ENCODE results near the gene KIF4A. TPM values are rescaled to one million over a fixed set of nuclear protein-coding genes. Genes with fewer than 3 reads are reported as not detected.

The KIF4A gene
- total and polyA plus RNA-seq, 9 of the 15 experiments (the other 6 are each of a cell fraction or from before 2014, with no cell fraction given), result 13.0 to 42.7 (median 35.9) TPM

DNA sequence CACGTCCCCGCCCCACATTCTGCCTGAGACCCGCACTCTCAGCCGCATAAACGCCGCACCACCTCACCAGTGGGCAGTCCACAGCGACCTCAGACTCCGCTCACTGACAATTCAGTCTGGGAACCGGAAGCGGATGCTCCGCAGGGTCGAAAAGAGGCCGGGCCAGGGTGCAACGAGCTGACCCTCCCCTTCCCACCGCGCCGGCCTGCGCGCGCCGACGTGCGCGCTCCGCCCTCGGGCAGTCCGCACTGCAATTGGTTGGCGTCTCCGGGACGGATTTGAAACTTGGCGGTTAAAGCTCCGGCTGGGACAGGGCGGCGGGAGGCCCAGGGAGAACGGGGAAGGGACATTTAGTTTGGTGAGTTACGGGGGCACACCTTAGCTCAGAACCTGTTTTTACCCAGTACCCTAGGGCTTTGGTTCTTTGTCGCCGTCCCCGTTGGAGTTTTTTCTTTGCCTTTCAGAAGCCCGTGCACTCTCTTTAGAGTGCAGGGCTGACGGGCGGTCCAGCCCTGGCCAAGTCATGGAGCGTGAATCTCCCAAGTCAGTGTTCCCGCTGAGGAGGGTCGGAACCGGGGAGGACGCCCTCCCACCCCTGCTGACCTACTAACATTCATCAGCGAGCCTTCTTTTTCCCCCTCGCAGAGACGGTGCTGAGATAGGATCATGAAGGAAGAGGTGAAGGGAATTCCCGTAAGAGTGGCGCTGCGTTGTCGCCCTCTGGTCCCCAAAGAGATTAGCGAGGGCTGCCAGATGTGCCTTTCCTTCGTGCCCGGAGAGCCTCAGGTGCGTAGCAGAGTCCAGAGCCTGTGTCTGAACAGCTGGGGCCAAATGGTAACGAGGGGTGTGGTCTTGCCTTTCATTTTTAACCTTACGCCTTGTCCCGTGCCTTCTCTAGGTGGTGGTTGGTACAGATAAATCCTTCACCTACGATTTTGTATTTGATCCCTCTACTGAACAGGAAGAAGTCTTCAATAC lies at the start of gene KIF4A, which contains the start of gene PDZD11 (continued):
- TF ChIP-seq, protein P1, sequence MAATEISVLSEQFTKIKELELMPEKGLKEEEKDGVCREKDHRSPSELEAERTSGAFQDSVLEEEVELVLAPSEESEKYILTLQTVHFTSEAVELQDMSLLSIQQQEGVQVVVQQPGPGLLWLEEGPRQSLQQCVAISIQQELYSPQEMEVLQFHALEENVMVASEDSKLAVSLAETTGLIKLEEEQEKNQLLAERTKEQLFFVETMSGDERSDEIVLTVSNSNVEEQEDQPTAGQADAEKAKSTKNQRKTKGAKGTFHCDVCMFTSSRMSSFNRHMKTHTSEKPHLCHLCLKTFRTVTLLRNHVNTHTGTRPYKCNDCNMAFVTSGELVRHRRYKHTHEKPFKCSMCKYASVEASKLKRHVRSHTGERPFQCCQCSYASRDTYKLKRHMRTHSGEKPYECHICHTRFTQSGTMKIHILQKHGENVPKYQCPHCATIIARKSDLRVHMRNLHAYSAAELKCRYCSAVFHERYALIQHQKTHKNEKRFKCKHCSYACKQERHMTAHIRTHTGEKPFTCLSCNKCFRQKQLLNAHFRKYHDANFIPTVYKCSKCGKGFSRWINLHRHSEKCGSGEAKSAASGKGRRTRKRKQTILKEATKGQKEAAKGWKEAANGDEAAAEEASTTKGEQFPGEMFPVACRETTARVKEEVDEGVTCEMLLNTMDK (IDR thresholded peaks at IDR 0.05; ENCODE audit: borderline replicate concordance, insufficient read depth, low read depth, low read length, poor library complexity, severe bottlenecking), result no peak
- TF ChIP-seq WHSC1 (IDR thresholded peaks at IDR 0.05; ENCODE audit: low read length) (no peak), RBBP5 (IDR thresholded peaks at IDR 0.05; ENCODE audit: borderline replicate concordance, insufficient read depth, low read length, poor library complexity, severe bottlenecking) (no peak), CREM (IDR thresholded peaks at IDR 0.05; ENCODE audit: low read depth) (peak; percentile 60), HMGXB4 (CRISPR knock-in tag; IDR thresholded peaks at IDR 0.05) (no peak), ZNF23 (CRISPR knock-in tag; IDR thresholded peaks at IDR 0.05) (no peak), SAP30 (IDR thresholded peaks at IDR 0.05; ENCODE audit: borderline replicate concordance, insufficient read depth, low read depth, low read length, poor library complexity, severe bottlenecking) (peak; percentile 90), DDX20 (tag; IDR thresholded peaks at IDR 0.05; ENCODE audit: low read depth) (no peak), ZNF24 (IDR thresholded peaks at IDR 0.05) (no peak), SAFB2 (IDR thresholded peaks at IDR 0.05; ENCODE audit: borderline replicate concordance, low read depth, low read length, severe bottlenecking) (no peak), ARID1B (IDR thresholded peaks at IDR 0.05) (no peak), ZBTB8A (IDR thresholded peaks at IDR 0.05; ENCODE audit: partially characterized antibody) (no peak)
- TF ChIP-seq, protein P2, sequence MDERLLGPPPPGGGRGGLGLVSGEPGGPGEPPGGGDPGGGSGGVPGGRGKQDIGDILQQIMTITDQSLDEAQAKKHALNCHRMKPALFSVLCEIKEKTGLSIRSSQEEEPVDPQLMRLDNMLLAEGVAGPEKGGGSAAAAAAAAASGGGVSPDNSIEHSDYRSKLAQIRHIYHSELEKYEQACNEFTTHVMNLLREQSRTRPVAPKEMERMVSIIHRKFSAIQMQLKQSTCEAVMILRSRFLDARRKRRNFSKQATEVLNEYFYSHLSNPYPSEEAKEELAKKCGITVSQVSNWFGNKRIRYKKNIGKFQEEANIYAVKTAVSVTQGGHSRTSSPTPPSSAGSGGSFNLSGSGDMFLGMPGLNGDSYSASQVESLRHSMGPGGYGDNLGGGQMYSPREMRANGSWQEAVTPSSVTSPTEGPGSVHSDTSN (CRISPR knock-in tag; IDR thresholded peaks at IDR 0.05; ENCODE audit: low read depth), result no peak
- TF ChIP-seq, protein P2 (tag; conservative IDR thresholded peaks at IDR 0.05; ENCODE audit: low read depth), result no peak
- TF ChIP-seq, protein P3, sequence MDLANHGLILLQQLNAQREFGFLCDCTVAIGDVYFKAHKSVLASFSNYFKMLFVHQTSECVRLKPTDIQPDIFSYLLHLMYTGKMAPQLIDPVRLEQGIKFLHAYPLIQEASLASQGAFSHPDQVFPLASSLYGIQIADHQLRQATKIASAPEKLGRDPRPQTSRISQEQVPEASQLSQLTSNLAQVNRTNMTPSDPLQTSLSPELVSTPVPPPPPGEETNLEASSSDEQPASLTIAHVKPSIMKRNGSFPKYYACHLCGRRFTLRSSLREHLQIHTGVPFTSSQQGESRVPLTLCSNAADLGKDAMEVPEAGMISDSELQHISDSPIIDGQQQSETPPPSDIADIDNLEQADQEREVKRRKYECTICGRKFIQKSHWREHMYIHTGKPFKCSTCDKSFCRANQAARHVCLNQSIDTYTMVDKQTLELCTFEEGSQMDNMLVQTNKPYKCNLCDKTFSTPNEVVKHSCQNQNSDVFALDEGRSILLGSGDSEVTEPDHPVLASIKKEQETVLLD (IDR thresholded peaks at IDR 0.05), result peak; percentile 61; the same call in 1 of the 2 replicates
- TF ChIP-seq, protein P4, sequence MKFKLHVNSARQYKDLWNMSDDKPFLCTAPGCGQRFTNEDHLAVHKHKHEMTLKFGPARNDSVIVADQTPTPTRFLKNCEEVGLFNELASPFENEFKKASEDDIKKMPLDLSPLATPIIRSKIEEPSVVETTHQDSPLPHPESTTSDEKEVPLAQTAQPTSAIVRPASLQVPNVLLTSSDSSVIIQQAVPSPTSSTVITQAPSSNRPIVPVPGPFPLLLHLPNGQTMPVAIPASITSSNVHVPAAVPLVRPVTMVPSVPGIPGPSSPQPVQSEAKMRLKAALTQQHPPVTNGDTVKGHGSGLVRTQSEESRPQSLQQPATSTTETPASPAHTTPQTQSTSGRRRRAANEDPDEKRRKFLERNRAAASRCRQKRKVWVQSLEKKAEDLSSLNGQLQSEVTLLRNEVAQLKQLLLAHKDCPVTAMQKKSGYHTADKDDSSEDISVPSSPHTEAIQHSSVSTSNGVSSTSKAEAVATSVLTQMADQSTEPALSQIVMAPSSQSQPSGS (CRISPR knock-in tag; IDR thresholded peaks at IDR 0.05), result no peak

Data from K562 (cell line).